NCI-H1092 (cell line): ENCODE data around the gene C22orf31.

Experiments used
- DNase-seq: peaks from one replicate; lab custom pipeline; 2025; lab: John Stamatoyannopoulos, UW

Gene C22orf31

DNA sequence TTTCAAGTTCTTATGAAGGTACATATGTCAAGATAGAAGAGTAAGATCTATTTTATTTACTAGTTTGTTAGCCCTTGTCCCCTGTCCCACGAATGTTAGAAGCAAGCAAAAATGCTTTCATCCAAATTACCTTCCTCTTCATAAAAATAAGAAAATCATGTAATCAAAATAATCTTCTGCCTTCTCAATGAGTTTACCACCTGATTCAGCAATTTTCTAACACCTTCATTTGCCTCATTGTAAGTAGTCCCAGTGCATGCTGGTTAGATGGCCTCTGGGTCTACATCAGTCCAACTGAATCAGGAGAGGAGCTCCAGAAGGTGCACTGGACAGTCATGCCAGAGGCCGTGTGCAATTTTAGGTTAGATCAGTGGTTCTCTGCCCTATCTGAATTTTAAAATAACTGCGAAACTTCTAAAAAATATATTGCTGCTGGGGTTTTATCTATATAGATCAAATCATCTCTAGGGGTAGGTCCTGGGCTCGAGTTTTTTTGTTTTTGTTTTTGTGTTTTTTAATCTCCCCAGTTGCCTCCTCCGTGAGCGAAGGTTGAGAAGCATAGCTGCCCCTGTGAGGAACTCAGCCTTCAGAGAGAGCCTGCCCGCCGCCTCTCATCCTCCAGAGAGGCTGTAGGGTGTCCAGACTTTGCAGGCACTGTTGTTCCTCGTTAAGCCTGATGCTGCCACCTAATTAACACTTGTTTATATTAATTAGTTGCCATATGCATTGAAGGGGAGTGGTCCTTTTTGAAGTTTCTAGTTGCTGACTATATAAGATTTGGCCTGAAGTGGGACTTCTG lies 32.2 kb downstream of the C22orf31 start:
- DNase-seq, result no peak

GRCh38 chr22:29028468-29028867 lies 33.2 kb downstream of the C22orf31 start:
- no peak for DNase-seq

GRCh38 chr22:29026579-29026978 lies 35.1 kb downstream of the C22orf31 start:
- no peak for DNase-seq

DNA sequence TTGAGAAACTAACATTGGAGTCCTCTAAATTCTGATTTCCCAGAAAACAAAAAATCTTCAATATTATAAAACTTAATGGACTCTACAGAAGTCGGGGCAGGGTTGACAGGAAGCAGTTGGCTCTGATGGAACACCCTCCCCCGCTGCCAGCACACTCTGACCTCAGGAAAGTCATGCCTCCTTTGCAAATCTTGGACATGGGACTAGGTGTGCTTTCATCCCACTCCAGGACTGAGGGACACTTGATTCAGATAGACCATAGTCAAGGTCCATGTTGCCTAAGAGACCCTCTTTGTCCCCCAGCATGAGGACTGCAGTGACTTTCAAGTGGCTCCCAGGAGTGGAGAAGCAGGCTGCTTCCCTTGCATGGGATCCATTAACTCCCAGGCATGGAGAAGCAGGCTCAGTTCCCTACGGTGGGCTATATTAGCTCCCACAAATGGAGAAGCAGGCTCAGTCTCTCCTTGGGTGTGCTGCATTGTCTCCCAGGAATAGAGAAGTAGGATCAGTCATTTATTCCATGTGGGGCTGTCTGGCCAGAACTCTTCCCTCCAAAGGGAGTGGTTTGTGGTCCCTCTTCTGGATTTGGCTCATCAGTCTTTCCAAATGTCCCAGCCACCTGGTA lies 38.3 kb downstream of the C22orf31 start:
- DNase-seq, result no peak

DNA sequence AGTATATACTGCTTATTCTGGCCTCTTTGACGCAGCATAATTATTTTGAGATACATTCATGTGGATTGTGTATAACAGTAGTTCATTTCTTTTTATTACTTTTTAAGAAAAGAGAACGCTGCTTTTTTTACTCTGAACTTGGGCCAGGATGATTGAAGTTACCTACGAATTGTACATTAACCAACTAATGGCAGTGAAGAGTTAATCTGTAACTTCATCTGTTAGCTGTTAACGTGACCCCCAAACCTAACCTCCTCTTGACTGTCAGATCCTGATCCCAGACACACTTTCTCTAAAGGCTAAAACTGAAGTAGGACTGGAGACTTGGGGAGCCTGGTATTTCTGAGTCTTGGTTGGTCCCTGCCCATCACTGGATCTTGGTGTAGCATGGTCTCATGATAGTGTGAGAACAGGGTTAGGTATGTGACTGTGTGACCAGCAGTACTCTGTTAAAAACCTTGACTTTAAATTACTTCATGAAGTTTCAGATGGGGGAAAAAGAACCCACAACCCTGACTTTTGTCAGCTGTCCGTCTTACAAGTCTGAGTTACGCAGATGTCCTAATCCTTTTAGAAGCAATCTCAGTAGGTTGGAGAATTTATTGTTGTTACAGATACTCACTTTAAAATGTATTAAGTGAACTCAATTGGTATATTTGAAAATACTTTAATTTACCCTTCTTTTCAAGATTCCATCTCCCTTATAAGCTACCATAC lies 39.4 kb downstream of the C22orf31 start:
- DNase-seq, result no peak

- no peak for DNase-seq
These were observed 43.1 kb downstream of the C22orf31 start for GRCh38 chr22:29018293-29019189.

GRCh38 chr22:29016067-29016938 lies 45.3 kb downstream of the C22orf31 start:
- DNase-seq, result no peak

DNA sequence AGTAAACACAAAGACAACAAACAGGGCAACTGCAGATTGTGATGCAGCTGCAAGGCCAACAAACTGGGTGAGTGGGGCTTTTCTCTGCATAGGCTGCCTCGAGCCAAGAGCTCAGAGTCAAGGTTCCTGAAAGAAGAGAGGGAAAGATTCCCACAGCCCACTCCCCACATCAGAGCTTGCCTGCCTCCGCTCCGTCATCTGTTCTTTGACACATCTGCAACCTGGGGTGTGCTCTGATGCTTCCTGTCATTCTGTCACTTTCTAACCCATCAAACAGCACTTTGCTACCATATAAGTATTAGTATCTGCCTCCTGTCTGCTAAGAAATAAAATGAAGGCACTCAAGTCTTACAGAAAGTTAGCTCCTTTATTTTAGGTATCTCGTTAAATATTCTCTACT lies 46.9 kb downstream of the C22orf31 start:
- no peak for DNase-seq

DNA sequence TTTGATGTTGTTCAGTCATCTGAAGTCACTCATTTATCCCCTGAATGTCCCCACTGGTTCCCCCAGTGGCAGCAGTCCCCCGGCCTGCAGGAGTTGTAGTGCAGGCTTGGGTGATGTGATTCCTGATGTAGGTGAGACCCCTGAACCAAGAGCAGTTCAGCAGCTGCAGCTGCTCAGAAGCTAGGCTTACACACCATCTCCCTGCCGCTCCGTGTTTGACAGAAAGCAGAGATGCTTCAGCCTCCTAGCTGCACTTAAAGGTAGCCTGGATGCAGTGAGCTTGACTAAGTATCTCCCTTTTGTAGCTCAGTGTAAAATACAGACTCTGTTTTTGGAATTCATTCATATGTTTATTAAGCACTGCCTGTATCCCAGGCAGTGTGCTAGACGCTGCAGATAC lies 47.3 kb downstream of the C22orf31 start:
- DNase-seq, result no peak

DNA sequence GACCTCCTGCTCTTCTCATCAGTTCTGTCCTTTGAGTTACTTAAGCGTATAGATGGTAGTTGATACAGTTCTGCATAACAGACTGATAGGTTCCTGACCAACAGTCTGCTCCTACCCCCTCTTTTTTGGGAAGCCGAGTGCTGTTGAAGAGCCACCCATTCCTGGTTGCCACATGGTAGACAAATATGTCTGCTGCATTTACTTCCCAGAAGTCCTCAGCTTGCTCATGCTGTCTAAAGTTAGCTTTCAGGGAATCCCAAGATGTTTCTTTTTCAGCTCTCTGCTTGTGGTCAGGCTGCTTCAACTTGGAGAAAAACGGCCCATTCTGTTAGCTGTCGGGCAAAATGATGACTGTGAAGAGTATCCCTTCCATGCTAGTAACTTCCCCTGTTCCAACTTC lies 48.7 kb downstream of the C22orf31 start:
- DNase-seq, result no peak

GRCh38 chr22:29012101-29012433 lies 49.6 kb downstream of the C22orf31 start:
- DNase-seq, result no peak

GRCh38 chr22:29011240-29012100 lies 50.2 kb downstream of the C22orf31 start:
- peak; percentile 28 for DNase-seq

DNA sequence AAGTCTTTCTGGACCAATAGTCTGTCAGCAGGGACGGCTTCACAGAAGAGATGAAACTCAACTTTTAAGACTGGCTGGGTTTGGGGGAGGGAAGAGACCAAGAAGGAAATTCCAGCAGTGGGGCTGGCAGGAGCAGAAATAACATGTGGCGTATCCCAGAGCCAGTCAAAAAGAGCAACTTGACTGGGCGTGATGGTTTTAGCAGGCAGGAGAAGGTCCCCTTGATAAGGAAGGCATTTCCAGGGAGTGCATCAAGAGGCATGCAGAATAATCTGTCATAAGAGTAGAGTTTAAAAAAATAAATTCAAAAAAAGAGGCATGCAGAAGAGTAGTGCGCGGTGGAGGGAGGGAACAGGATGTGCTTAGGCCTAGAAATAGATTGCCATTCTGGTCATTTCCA lies 52.5 kb downstream of the C22orf31 start:
- DNase-seq, result no peak
